ENCODE data around the gene DNAJB6. TPM values are rescaled to one million over a fixed set of nuclear protein-coding genes. Genes with fewer than 3 reads are reported as not detected.
"Not testable (repeated sequence)": the region's sequence is repeated elsewhere in the genome, so short reads cannot be mapped to it uniquely, and the experiment has no call there.

DNAJB6 gene
- total RNA-seq, 1 donor from 2014 or later, result 129 TPM

DNA sequence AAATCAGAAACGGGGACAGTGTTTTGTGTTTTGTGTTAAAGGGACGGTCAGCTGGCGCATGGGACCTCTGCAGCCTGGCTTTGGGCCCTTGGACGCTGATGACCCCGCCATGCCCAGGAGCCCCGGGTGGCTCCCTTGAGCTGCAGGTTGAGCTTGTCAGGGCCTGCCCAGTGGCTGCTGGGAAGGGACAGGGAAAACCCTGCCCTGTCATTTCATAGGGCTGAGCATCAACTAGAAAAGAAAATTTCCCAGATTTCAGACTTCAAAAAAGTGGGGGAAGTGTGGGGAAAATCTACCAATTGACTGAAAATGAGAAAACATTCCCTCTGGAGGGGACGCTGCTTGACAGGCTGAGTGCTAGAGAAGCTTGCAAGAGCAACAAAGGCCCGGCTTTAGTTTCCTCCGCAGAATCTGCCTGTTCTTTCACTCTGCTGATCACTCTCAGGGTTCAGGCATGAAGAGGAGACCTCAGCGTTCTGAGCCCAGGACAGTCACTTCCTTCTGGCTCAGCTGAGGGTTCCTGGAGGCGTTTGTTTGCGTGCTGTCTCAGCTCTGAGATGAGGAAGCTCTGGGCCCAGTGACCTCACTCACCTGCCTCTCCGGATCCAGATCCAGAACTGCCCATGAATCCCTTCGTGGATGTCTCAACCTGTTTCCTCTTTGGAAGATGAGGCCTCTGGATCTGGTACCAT, 18.6 kb upstream of the DNAJB6 start:
- intact Hi-C loops (cut with DNase I), result no loop called here
- no peak for DNase-seq (ENCODE audit: low spot score)
- ATAC-seq, result peak; percentile 72

DNA sequence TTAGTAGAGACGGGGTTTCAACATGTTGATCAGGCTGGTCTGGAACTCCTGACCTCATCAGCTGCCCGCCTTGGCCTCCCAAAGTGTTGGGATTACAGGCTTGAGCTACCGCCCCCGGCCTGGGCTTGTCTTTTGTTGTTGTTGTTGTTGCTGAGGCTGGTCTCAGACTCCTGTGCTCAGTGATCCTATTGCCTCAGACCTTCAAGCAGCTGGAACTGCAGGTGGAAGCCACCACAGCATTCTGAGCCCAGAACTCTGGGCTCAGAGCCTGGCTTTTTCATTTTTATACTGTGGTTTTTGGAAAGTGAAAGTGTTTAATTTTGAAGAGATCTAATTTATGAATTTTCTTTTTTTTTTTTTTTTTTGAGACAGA, 16.2 kb upstream of the DNAJB6 start:
- intact Hi-C loops (cut with DNase I), result no loop called here
- no peak for DNase-seq (ENCODE audit: low spot score)

DNA sequence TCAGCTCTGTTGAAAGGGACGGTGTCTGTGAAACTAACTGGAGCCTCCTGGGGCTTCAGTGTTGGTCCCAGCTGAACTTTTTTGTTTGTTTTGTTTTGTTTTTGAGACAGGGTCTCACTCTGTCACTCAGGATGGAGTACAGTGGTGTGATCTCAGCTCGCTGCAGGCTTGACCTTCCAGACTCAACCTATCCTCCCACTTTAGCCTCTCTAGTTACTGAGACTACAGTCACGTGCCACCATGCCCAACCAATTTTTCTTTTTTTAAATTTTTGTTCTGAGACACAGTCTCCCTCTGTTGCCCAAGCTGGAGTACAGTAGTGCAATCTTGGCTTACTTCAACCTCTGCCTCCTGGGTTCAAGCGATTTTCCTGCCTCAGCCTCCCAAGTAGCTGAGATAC, 13.4 kb upstream of the DNAJB6 start:
- ATAC-seq (no peak), DNase-seq (ENCODE audit: low spot score) (no peak)
- intact Hi-C loops (cut with DNase I), result no loop called here

More for the DNA sequence above, 16.2 kb upstream of the DNAJB6 start:
- peak; percentile 80 for ATAC-seq

DNA sequence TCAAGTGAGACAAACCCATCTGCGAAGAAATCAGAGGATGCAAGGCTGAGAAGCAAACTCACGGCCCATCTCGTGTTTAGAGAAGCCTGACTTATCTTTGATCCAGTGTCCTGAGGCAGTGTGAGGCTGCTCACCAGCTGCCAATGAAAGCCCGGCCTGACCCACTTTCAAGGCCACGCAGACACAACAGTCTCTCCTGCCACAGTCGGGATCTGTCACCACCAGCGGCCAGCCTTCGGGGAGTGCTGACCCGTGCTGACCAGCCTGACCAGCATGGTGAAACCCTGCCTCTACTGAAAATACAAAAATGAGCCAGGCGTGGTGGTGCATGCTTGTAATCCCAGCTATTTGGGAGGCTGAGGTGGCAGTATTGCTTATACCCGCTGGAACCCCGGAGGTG, 7.4 kb upstream of the DNAJB6 start:
- intact Hi-C loops (cut with DNase I), result no loop called here
- no peak for DNase-seq (ENCODE audit: low spot score)
- no peak for ATAC-seq

DNA sequence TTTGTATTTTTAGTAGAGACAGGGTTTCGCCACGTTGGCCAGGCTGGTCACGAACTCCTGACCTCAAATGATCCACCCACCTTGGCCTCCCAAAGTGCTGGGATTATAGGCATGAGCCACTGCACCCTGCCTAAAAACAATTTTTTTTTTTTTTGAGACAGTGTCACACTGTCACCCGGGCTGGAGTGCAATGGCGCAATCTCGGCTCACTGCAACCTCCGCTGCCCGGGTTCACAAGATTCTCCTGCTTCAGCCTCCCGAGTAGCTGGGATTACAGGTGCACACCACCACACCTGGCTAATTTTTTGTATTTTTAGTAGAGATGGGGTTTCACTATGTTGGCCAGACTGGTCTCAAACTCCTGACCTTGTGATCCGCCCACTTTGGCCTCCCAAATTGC, 6.2 kb upstream of the DNAJB6 start:
- DNase-seq (ENCODE audit: low spot score); intact Hi-C loops (cut with DNase I); ATAC-seq: not testable (repeated sequence)

DNA sequence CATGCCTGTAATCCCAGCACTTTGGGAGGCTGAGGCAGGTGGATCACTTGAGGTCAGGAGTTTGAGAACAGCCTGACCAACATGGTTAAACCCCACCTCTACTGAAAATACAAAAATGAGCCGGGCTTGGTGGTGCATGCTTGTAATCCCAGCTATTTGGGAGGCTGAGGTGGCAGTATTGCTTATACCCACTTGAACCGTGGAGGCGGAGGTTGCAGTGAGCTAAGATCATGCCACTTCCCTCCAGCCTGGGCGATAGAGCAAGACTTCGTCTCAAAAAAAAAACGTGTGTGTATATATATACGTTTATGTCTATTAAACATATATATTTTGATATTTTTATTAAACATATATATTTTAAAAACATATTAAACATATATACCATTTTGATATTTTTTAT, 5.8 kb upstream of the DNAJB6 start:
- ATAC-seq; intact Hi-C loops (cut with DNase I); DNase-seq (ENCODE audit: low spot score): not testable (repeated sequence)

DNA sequence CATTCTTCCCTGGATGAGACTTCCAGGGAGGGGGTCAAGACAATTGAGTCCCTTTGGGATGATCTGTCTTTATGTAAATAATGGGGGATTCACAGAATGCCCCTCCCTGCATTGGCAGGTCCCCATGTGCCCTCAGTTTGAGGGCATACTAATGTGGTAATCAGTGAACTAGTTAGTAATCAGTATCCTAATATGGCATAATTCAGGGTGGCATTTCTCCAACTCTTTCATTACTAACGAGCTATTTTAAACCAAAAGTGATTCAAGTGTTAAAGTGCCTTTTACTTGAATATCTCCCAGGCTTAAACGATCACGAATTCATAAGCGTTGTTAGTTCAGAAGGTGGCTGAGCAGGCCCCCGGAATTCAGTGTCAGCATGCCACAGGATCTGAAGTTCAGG, 1.6 kb upstream of the DNAJB6 start:
- intact Hi-C loops (cut with DNase I), result no loop called here
- no peak for ATAC-seq
- no peak for DNase-seq (ENCODE audit: low spot score)

DNA sequence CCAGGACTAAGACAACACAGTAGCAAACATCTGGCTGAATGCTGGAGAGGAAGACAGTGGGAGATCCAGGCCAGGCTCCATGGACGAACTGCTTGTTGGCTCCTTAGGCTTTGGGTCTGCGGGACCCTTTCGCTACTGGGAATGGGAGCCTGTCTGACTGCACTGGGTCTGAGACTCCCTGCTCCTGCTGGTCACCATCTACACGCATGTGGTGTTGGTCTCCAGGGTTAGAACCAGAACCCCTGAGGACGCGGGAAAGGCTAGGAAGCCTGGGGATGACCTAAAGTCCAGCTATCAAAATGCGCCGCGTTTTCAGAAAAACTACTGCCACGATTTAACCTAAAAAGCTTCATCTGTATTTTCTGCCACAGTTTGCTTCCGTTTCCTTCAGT, 817 bp upstream of the DNAJB6 start:
- ATAC-seq (no peak), DNase-seq (ENCODE audit: low spot score) (no peak)
- intact Hi-C loops (cut with DNase I), result no loop called here

DNA sequence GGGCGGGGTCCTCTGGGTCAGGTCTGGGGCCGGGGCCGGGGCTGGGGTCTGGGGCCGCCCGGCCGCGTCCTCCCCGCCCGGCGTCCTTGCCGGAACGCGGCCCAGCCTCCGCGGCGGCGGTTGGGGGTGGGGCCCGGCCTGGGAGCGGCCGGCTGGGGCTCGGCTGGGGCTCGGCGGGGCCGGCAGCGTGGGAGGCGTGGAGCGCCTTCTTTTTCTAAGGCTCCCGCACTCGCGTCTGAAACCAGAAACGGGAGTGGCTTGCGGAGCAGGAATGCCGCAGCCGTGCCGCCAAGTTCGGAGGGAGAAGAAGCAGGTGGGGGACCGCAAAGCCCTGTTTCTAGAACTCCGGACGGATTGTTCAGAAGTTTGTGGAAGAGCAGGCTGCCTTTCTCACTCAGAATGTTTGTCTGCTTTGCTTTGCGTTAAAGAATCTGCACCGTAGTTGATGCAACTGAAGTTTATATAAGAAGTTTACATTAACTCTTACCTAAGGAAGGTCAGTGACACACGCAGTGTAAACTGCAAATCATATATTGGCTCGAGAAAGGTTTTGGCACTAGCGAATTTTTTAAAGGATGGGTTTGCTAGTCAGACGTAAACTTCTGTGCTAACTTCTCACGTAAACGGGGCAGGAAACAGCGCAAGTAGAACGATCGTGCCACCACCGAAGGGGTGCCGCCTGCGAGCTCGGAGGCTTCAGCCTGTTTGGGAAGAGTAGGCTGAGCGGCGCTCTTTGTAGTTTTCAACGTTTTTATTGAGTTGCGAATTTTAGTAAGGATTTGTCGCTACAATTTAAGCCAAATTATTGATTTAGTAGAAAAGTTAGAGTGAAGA, 729 bp downstream of the DNAJB6 start:
- DNase-seq (ENCODE audit: low spot score), result peak; percentile 80
- intact Hi-C loops (cut with DNase I), result no loop called here
- peak; percentile 50 for ATAC-seq

DNA sequence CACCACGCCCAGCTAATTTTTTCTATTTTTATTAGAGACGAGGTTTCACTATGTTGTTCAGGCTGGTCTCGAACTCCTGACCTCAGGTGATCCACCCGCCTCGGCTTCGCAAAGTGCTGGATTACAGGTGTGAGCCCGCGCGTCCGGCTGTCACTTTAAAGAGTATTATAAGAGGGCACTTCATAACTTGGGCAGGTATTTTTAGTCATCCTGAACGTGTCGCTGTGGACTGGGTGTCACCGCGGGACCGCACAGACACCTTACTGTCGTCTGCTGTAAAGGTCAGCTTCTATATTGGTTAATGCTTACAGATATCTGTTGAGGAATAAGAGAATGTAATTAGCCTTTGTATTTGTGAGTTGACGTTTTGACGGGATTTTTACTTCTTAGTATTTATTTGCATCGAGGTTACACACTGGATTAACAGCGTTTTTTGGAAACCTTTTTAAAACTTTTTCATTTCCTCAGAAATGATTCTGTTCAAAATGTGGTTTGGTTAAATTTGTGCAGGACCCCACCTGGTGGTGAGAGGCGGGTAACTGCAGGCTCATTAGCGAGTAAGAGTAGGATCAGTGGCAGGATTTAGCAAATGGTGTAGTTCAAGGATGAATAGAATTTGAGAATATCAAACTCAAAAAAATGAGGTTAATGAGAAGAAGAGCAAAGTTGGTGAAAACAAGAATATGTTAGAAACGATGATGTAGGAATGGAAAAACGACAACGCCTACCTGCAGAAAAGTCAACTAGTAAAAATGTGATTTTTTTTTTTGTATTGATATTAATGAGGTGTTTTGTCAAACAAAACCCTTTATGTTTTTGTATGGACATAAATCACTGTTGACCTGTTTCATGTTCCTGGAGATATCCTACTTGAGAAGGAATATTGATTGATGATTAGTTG, 3.2 kb downstream of the DNAJB6 start:
- intact Hi-C loops (cut with DNase I), result no loop called here
- peak; percentile 73 for DNase-seq (ENCODE audit: low spot score)
- no peak for ATAC-seq

DNA sequence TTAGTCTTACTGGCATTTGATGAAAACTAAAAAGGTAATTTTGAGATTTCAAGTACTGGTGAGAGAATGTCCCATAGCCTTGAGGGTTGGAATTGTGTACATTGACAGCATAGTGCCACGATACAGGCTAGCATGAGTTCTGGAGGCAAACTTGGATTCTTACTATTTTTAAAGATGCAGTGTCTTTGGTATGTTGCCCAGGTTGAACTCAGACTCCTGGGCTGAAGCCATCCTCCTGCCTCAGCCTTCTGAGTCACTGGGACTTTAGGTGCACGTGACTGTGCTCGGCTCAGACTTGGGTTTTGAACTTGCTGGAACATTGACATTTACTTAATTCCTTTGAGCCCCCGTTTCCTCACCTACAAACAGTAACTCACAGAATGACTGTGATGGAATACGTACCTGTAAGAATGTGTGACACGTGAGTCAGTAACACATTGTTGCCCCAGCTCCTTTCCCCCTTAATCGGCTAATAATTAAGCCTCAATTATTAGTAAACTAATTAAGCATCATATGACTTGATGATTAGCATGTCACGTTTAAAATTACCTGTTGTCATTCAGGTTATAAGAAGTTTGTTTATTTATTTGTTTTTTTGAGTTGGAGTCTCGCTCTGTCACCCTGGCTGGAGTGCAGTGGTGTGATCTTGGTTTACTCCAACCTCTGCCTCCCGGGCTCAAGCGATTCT, 10.6 kb downstream of the DNAJB6 start:
- no peak for DNase-seq (ENCODE audit: low spot score)
- intact Hi-C loops (cut with DNase I), result no loop called here
- ATAC-seq, result peak; percentile 89

DNA sequence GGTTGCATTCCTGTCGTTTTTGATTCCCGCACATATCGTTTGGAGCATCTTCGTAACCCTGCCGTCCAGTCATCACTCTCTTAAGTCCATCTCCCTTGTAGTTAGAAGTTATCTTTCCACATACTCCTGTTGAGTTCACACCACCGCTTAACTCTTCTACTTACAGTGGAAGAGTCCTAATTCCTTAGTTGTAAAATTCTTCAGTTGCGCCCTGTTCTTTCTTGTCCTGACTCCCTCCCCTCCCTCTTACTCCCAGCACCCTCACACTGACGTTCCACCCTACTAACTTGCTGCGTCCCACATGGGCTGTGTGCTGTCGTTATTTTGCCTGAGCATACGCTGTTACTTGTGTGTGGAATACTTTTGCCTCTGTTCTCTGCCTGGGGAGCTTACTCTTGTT, 11.7 kb downstream of the DNAJB6 start:
- ATAC-seq (no peak), DNase-seq (ENCODE audit: low spot score) (no peak)
- intact Hi-C loops (cut with DNase I), result no loop called here

DNA sequence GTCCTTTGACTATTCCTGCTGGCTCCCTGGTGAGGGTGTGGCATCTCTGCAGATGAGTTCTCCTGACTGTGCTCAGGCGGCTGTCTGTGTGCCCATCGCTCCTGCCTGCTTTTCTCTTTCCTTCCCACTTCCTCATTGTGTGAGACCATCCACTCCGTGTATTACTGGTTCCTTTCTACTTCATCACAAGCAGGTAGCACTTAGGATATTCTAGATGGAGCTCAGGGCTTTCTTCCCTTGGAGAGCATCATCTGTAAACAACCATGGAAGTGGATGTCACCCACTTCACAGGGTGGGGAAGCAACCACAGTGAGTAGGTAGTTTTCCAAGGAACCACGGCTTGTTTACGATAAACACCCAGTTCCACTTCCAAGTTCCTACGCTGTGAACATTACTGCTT, 15.7 kb downstream of the DNAJB6 start:
- intact Hi-C loops (cut with DNase I), result no loop called here
- ATAC-seq, result no peak
- DNase-seq (ENCODE audit: low spot score), result no peak

DNA sequence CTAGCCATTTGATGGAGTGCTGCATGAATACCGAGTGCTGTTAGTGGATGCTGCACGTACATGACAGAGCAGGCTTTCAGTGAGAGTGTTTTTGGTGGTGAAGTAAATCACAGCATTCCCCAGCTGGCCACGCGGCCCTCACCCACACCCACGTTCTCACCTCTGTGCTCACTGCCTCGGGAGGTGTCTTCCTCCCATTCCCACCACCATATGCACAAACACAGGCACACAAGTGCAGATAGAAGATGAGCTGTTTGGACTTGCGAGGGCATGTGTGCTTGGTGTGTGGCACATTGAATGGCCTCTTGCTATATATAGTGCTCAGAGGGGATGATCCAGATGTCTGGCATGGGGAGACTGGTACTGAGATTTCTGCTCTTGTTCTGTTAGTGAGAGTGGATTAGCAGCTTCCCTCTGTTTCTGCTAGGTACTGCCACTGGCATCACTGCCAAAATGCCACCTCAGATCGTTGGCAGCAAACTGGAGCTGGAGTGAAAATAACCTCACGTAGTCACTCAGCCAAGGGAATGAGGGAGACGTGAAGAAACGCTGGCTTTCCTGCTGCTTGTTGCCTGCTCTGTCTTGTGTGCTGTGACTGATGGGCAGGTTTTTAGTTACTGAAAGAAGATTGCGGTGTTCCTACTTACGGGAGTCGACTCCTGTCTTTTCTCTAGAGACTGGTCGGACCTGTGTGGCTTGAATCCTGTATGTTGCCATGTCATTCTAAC, 19.1 kb downstream of the DNAJB6 start:
- no peak for ATAC-seq
- DNase-seq (ENCODE audit: low spot score), result no peak
- intact Hi-C loops (cut with DNase I), result no loop called here

DNA sequence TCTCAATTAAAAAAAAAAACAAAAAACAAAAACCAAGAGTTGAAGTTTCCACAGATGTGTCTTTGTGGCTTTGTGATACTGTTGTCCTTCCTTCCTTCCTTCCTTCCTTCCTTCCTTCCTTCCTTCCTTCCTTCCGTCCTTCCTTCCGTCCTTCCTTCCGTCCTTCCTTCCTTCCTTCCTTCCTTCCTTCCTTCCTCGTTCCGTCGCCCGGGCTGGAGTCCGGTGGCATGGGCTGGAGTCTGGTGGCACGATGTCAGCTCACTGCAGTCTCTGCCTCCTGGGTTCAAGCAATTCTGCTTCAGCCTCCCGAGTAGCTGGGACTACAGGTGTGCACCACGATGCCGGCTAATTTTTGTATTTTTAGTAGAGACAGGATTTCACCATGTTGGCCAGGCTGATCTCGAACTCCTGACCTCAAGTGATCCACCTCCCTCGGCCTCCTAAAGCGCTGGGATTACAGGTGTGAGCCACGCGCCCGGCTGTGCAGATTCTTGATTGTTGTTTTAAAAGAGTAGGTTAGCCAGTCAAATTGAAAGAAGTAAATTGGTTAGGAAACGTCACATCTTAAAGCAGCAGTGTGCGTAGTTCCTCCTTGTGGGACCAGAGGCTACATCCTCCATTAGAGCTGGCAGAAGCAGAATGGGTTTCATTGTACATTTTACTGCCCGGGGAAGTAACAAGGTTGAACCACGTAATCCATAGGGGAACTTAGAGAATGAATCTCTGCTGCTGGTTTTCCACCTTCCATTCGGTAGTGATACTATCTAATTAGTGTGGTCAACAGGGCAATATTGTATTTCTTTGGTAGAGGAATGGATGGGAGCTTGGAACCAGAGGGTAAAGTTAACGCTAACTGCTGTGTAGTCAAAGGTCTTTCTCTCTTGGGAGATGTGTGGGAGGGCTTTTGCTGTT, 20.6 kb downstream of the DNAJB6 start:
- DNase-seq (ENCODE audit: low spot score) (no peak), ATAC-seq (no peak)
- intact Hi-C loops (cut with DNase I), result no loop called here

DNA sequence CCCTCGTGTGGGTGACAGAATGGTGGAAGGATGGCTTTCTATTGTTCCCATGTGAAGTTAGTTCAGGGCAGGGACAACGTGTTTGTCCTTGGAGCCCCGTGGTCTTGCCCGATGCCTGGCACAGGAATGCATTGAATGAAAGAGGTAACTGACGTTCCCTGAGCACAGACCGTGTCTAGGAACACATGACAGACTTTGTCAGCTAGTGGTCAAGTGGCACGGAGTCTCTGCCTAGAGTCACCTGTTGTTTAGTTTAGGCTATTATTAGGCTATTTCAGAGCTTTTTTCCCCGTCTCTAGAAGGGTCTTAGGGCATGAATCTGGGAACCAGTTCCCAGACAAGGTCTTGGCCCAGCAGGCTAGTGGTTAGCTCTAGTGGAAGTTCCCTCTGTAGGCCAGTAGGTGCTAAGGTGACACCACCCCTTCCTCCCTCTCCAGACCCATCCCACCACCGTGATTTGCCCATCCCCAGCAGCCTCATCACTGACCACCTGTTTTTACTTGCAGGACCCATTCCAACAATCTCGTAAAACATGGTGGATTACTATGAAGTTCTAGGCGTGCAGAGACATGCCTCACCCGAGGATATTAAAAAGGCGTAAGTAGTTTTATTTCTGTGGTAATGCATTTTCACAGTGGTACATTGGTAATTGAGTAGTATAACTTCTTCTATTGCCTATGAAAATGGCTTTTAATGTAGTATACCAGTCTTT, 21.4 kb downstream of the DNAJB6 start:
- DNase-seq (ENCODE audit: low spot score) (no peak), ATAC-seq (no peak)
- intact Hi-C loops (cut with DNase I), result no loop called here

DNA sequence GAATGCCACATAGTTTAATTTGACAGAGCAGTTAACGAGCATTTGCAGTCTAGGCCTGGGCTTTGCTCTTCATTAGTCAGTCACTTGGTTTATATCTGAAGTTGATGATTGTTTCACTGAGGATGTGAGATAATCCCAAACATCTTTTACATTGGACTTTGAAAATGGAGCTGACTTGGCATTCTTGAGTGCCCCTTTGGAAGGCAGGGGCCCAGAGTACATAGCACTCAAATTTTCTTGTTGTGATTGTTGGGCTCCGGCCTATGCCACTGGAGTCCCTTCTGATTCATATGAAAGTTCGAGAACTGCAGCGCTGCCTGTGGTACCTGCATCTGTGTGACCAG, 21.9 kb downstream of the DNAJB6 start:
- intact Hi-C loops (cut with DNase I), result no loop called here
- ATAC-seq, result no peak
- no peak for DNase-seq (ENCODE audit: low spot score)

Measured in sciatic nerve (tissue), 2 donors.